NCI-H2196 treated with DMSO at 0.1 percent for 48 hours (cell line): ENCODE data around the gene DLL1.
A peak's percentile ranks its signal among the peaks of the same experiment; 100 is the strongest.

Experiments
- DNase-seq: peaks from one replicate; lab custom pipeline; 2025; ENCODE audit not compliant: unreplicated experiment; lab: John Stamatoyannopoulos, UW

The DLL1 gene

DNA sequence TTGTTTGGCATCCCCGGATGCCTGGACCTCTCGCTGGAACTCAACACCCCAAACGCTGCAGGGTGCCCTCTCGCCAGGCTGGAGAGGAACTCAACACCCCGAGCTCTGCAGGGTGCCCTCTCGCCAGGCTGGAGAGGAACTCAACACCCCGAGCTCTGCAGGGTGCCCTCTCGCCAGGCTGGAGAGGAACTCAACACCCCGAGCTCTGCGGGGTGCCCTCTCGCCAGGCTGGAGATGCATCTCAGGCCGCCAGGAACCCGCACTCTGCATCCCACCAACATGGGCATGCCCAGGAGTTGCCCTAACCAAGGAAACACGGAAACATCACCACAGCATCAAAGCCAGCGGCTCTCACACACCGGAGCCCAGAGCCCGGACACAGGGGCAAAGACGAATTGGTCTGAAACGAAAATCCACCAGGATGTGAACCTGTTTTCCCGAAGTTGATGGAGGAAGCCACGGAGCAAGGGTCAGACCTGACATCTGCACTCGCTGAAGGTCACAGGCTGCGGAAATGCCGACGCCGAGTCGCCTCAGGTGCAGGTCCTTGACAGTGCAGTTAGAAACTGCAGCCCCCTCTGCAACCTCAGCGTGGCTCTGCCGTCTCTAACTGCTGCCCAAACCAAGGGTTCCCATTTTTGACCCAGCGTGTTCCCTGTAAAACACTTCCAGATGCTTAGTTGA is 37.5 kb downstream of the DLL1 start:
- DNase-seq = no peak

DNA sequence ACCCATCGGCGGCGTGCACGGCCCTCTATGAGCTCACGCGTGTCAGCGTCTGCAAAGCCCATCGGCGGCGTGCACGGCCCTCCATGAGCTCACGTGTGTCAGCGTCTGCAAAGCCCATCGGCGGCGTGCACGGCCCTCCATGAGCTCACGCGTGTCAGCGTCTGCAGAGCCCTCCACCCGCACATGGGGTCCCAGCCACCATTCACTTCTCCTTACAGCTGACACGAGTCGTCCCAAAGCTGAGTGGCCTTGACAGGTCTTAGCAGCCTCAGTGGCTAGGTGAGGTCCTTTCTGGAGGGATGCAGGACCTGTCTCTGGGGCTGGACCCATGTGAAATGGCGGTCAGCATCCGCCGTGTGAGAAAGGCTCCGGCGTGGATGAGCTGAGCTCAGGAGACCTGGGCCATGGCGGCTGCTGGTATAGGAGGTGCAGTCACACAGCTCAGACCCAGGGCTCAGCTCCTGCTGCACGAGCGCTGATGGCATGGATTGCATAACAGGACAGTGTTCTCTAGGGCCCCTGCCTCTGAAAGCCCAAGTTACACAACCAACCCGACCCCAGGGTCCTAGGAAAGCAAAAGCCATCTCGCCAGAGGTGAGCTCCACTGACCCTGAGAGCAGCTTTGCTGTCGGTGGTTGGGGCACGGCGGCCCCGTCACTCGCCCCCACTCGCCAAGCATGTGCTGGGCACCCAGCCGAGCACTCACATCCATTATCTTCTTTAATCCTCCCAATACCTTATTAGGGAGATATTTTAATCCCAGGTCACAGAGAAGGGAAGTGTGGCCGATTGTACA is 38.9 kb downstream of the DLL1 start:
- no peak for DNase-seq

DNA sequence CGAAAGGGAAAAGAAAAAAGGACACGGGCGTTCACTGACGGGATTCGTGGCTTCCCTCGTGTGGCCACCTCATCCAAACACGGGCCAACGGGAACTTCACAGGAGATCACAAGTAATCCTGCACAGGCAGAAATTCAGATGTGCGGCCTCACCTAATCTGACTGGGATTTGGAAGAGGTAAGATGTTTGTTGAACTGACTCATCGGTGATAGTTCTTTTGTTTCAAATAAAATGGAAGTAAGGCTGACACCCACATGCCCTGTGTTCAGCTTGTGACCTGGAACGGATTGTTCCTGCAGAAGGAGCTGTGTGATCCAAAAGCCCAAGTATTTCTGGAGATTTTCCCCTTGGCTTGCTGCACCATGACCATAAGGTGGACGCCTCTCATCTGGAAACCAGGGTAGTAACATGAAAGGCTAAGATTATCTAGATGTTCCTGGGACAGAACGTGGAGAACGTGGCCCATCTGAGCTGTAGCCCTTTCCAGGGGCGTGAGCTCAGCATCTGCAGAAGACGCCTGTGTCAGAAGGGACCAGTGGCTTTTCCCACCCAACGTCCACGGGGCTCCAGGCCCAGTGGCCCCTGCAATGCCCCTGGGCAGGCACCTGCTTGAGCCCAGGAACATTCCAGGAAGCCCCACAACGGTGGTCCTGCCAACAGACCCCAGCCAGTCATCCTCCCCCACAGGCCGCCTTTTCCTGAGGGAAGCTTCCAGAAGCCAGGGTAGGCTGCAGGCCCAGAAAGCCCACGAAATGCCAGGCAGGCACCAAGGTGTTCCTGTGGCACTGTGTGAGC is 39.7 kb downstream of the DLL1 start:
- no peak for DNase-seq

DNA sequence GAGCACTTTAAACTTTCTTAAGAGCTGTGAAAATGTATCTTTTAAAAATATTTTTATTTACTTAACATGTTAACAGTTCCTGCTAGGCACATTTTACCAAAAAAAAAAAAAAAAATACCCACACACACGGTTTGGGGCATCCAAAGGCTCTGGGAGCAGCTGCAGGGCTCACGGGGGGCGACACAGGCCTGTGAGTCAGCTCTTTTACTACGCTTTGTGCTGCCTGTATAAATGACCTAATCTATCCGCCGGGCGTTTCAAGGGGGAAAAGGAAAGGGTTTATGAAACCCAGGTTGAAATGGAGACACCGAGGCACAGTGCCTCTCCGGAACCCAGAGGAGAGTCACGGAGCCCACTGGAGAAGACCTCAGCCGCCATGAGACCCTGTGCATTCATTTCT is 40.4 kb downstream of the DLL1 start:
- DNase-seq = no peak

DNA sequence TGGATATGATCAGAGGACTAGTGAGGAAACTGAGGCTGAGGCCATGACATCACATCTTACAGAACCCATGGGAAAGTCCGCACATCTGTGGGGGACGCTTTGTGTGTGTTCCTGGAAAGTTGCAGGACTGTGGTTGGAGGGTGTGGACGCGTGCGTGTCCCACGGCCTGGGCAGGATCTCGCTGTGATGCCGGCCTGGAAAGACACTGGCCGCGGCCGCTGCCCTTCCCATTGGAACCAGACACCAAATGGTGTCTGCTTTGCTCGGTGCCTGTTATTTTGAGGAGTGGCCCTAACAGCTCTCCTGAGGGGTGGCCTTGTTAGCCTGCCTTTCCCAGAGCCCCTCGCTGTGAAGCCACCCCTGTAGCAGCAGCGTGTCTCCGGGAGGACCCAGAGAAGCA is 41.1 kb downstream of the DLL1 start:
- no peak for DNase-seq

DNA sequence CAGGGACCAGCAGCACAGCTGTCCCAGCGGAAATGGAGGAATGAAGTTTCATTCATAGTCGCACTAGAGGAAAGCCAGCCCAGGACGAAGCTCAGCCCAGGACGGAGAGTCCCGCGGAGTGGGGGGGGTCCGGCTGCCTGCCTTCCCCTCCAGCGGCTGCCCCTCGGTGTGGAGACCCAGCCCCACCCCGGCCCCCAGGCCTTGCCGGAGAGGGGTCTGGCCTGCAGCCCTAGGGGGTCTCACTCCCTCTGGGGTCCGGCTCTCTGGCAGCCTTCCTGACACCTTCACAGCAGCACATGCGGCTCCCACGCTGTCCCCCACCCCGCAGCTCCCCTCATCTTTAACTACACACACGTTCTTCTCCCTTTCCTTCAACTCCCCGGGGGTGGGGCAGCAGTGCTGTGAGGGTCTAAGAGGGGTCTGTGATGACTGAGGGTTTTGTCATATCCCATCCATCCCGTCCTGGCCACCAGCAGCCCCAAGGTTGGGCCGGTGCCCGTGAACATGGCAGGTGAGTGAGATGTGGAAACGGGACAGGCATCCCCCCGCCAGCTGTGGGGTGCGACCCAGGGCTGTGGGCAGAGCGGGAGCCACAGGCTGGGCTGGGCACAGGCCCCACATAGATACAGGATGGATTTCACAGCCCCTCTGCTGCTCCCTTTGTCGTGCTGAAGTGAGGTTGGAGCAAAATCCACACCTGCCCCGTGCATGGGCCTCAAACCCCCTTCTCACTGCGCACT is 41.8 kb downstream of the DLL1 start:
- DNase-seq = no peak

DNA sequence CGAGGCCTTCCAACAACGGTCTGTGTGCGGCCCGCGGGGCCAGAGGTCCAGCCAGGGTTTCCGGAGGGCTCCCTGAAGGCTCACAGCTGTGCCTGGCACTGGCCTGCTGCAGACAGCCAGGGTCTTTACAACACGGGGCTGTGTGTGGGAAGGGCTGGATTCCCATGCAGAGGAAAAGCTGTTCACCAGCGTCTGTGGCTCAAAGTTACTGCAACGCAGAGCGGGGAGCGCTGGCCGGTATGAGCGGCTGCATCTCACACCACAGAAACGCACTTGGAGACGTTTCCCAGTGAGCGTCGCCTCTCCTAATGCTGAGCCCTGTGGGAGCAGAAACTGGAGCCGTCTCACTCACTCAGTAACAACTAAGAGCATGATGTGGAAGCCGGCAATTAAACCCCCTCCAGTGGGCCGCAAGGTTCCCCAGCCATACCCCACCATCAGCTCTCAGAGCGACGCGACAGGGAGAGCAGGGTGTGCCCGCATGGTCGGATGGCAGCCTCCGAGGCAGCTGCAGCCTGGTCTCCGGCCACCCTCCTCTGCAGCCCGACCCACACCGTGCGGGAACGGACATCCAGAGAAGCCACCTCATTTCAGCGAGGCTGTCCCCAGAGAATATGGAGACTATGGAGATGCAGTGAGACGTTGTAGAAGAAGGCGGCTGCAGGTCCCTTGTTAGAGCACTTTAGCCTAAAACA is 42.6 kb downstream of the DLL1 start:
- DNase-seq = no peak

DNA sequence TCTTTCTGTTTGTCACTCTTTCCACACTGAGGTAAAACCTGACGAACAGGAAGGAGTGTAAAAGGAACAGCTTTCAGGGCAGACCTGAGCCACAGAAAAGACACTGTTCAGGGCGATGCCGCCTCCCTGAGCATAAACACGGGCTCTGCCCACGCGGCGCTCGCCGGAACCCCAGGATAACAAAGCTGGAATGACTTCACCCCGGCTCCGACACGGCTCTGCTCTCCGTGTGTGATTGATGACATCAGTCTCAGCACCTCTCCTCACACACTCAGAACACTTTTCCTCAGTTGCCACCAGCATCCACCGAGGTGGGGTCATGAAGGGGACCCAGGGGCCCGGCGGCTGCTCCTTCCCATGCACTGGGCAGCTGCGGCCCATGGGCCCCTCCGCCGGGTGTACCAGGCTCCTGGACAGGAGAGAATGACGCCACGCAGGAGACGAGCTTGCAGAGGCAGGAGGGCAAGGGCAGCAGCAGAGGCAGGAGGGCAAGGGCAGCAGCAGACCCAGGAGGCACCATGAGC is 43.6 kb downstream of the DLL1 start:
- DNase-seq = no peak

DNA sequence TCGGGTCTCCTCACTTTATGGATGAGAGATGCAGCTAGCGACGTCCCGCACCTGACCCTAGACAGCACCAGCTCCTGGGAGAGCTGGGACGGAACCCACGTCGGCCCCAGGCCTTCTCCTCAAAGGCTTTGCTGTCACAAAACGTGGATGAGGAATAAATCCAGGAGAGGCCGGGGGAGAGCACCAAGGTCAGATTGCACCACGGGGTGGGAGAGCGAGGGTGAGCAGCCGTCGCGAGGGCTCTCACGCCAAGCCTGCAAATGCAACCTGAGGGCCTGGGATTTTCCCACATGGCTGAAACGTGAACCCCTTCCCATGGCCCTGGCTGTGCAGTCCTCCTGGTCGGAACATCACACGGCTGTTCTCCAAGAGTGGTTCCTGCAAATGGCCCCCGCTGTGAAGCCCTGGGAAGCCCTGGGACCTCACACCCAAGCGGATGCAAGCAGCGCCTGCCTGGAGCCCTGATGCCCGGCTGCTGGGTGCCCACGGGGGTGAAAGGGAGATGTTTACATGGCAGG is 45.3 kb downstream of the DLL1 start:
- DNase-seq = no peak

DNA sequence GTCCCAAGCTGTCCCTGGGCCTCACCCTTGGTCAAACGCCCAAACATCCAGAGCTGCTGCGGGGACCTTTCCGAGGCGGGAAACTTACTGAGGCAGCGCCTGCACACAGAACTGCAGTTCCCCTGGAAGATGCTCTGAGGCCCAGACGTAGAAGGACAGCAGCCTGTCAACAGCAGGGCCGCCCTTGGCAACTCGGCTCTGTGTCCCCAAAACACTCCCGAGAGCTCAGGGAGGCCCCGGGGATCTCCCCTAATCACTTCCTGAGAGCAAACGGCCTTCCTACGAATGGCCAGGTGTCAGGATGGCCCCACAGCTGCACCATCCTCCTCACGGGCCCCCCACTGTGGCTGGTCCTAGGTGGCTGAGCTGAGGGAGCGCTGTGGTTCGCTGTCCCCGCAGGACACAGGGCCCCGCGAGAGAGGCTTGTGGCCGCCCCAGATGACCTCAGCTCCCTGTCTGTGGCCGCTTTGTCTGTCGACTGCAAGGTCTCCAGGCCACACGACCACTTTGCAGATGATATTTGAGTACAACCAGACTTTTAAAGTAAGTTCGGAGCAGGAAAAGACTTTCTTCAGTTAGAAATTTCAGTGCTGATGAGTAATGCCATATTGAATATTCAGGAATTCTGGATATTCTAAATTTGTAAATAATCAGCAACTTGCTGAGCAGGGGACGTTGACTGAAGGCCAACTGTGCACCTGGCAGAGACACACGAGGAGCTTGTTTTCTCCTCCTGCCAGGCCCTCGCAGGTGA is 46.0 kb downstream of the DLL1 start:
- DNase-seq = no peak

DNA sequence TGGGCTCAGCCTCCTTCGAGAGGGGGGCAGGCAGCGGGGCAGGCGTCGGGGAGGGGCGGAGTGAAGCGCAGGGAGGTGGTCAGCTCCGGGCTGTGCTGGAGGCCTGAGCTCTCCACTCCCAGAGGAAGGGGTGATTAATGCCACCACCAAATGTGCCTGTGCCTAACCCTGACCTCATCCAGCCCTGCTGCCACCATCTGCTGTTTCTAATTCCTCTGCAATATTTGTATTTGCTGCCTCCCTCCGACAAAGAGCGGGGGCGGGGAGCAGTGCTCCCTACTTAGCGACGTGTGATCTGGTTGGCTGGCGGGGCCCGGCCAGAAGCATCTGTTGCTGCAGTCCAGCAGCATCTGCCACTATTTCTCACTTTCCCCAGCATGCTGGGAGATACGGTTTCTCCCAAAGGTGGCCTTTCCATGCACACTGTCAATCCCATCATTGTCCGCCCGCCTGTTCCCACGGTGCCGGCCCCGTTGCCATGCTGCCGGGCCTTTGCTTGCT is 47.0 kb downstream of the DLL1 start:
- peak; percentile 41 for DNase-seq

DNA sequence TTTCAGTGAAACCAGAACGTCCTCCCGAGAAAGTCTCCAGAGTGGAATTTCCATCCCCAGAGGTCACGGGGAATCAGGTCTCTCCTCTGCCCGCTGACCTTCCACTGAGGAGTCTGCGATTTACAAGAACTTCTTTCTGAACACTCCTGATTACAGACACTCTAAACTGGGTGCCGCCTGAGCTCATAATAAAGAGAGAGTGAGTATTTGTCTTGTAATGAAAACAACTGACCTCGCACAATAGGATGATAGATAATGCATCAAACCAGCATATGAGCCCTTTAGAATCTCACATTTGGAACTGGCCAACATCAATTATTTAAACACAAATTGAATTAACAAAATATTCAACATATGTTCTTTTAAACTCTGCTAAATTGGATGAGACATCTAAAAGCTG is 47.5 kb downstream of the DLL1 start:
- no peak for DNase-seq

DNA sequence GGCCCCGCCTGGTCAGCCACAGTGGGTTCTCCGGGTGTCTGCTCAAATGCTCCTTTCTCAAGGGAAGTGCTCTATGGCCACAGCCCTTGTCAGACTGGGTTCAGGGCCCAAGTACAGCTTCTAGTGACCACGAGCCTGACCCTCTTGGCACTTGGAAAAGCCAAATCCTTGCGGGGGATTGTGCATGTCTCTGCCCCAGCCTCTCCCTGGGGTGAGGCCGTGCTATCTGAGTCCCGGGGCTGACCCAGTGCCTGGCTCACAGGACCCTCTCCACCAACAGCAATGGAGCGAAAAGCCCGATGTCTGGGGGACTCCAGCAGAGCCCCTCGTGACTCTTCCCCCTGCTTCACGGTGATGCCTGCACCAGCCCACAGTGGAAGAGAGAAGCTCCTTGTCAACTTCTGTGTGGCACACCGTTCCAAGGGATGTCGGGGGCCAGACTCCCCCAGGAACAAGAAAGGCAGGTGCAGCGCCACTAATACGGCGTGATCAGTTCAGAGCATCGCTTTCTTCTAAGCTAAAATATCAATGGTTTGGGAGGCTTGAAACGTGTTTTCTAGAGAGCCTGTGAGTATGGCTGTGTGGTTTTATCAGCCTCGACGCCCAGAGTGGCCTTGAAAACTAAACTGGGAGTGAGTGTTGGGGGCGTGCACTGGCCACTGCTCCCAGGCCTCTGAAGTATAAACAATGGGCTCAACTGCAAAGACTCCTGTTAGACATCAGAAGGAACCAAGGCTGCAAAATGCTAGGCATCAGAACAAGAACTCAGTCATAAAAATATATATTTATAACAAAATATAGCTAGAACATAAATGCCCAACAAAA is 51.9 kb downstream of the DLL1 start:
- DNase-seq = no peak

DNA sequence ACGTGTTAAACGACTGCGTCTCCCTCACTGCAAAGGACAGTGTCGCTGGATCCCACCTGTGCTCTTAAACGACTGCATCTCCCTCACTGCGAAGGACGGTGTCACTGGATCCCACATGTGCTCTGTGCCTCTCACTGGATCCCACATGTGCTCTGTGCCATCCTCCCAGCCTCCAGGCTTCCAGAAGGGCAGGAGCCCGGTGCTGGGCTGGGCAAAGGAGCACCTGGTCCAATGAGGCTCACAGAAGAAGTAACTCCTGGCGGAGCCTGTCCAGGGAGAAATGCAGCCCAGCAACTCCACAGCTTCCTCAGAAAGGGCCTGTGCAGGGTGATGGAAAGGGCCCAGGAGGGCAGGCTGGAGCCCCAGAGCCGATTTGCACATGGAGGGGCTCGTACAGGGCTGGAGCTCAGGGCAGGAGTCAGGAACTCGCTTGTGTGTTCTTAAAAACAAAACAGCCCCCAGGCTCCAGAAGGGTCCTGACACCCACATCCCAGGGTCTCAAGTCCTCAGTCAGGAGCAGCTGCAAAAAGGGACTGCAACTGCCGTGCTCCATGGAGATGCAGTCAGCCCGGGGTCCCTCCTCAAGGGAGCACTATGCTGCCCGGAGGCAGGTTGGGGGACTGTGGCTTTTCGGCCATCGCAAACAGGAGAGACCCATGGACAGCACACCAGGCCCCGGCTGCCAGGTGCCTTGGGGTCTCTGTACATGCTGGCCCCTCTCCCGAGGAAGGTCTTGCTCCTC is 52.7 kb downstream of the DLL1 start:
- DNase-seq = no peak

DNA sequence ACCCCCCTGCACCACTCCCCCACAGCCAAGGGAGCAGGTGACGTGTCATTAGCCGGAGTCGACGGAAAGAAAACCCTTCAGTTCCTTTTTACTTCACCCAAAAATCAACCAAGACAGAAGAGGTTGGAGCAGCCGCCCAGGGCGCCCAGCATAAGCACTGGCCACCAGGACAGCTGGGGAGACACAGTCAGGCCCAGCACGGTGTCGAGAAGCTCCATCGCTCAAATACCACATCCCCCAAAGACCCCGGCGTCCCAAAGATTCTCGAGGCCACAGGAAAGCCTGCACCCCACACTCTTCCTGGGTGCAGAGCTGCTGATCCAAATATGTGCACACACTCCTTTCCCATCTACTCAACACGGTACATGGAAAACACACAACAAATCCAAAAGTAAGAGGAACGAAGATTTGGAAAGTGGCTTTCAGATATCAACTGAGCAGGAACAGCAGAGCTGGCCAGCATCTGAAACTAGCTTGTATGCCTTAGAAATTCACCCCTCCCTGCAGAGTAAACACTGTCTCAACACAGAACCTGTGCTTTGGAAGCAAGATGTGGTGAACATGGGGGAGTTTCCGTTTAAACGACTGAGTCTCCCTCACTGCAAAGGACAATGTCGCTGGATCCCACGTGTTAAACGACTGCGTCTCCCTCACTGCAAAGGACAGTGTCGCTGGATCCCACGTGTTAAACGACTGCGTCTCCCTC is 54.6 kb downstream of the DLL1 start:
- DNase-seq = no peak

DNA sequence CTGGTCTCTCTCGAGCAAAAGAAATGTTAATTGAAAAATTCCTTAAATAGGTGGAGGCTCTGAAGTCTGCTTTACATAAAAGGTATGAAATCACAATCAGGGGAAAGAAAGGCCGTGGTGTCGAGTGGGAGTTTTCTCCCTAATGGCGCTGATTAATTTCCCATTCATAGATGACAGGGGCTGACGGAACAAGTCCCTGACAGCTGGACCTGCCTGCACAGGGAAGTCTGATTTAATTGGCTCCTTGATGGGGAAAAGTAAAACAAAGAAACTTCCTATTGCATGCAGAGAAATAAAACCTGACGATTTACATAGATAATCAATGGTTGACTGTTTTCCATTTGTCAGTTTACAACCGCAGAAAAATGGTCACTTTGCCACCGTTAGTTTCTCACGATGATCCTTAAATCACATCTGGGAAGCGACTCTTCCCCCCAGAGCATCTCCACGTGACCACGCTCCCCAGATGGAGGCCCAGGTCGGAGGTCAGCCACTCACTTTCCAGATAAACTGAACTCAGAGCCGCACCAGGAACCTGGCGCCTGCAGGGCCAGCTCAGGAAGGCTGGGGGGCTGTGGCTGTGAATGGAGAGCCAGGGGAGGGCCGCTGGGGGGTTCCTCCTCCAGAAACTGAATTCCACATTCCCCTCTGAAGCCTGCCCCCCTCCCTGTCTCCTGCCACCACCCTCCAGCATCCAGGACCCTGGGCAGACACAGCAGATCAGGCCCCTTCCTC is 55.3 kb downstream of the DLL1 start:
- no peak for DNase-seq
